Activated naive CD4-positive, alpha-beta T cell (primary cell): Measurements from ENCODE around the gene LYSET.
"Not testable (repeated sequence)": the region's sequence is repeated elsewhere in the genome, so short reads cannot be mapped to it uniquely, and the experiment has no call there.

Source experiments
- DNase-seq, 4 experiments: peaks; one replicate each; lab custom pipeline; 2025; lab: John Stamatoyannopoulos, UW

Gene LYSET

GRCh38 chr14:93223565-93223964, 38.4 kb downstream of the LYSET start:
- DNase-seq = no peak

GRCh38 chr14:93228550-93228949, 43.4 kb downstream of the LYSET start:
- no peak for DNase-seq

DNA sequence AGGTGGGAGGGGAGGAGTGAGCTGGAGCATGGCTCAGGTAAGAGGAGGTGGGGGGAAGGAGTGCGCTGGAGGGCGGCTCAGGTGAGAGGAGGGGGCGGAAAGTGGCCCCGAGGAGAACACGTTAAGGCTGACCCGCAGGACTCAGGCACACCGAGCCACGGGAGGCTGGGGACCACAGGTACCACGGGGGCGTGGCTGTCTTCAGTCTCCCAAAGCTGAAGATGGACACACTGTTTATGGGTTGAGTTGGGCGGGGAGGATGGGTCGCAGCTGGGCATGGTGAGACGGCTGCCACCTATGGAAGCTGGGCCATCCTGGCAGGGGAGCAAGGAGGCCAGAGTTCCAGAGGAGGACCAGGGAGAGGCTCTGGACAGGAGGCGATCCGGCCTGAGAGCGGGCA, 45.4 kb downstream of the LYSET start:
- DNase-seq = no peak

GRCh38 chr14:93231129-93231979, 46.2 kb downstream of the LYSET start:
- no peak for DNase-seq

DNA sequence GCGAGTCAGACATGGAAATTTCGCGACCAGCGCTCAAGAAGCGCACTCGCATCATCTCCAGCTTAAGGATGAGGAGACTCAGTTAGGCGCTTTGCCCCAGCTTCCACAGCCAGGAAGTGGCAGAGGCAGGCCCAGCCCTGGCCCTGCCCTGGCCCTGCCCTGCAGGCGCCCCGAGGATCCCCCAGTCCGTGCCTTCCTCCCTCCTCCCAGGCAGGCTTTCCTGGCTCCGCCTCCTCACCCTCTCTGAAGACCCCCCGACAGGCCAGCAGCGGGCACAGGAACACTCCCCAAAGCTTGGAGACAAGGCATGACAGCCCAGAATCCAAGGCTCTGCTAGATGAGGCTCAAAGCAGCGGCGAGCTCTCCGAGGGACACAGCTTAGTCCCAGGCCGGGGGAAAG, 47.0 kb downstream of the LYSET start:
- DNase-seq = no peak

DNA sequence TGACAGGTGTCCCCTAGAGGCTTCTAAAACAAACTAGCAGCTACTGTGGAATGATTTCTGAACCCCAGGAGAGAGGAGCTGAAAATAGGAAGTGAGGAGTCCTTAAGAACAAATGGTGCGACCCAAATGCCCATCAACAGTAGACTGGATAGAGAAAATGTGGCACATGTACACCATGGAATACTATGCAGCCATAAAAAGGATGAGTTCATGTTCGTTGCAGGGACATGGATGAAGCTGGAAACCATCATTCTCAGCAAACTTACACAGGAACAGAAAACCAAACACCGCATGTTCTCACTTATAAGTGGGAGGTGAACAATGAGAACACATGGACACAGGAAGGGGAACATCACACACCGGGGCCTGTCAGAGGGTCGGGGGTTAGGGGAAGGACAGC, 48.0 kb downstream of the LYSET start:
- DNase-seq = not testable (repeated sequence)

DNA sequence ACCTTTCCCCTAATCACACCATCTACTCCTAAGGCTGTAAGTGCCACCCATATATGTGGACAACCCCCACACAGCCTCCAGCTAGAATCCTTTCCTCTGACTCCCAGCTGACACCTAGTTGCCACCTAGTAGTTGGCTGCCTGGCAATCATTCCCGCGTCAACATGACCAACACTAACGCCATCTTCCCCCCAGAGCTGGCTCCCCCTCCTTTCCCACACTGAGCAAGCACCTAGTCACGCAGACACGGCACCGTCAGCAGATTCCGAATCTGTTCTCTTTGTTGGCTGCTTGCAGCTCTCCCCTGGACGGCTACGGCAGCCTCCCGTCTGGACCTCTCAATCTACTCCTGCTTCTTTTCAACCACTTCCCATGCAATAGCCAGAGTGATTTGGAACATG, 49.7 kb downstream of the LYSET start:
- DNase-seq = no peak
